NCI-H2029 (cell line): Measurements from ENCODE around the gene STX8.
"Not testable (repeated sequence)": the region's sequence is repeated elsewhere in the genome, so short reads cannot be mapped to it uniquely, and the experiment has no call there.

Source experiments
- DNase-seq: peaks from one replicate; lab custom pipeline; 2025; lab: John Stamatoyannopoulos, UW

STX8 gene

GRCh38 chr17:9342225-9342624 lies 233.4 kb downstream of the STX8 start:
- no peak for DNase-seq

- no peak for DNase-seq
These were observed 235.7 kb downstream of the STX8 start for GRCh38 chr17:9339958-9340357.

GRCh38 chr17:9339482-9339881 lies 236.1 kb downstream of the STX8 start:
- not testable (repeated sequence) for DNase-seq

- DNase-seq = no peak
These were observed 238.8 kb downstream of the STX8 start for GRCh38 chr17:9336817-9337216.

- no peak for DNase-seq
These were observed 240.8 kb downstream of the STX8 start for GRCh38 chr17:9334536-9335446.

GRCh38 chr17:9332132-9332494 lies 243.5 kb downstream of the STX8 start:
- no peak for DNase-seq

GRCh38 chr17:9331279-9332131 lies 244.1 kb downstream of the STX8 start:
- no peak for DNase-seq

GRCh38 chr17:9330611-9331271 lies 244.9 kb downstream of the STX8 start:
- no peak for DNase-seq

- DNase-seq = no peak
These were observed 245.5 kb downstream of the STX8 start for GRCh38 chr17:9330141-9330540.

- DNase-seq = no peak
These were observed 246.2 kb downstream of the STX8 start for GRCh38 chr17:9329251-9329921.

GRCh38 chr17:9324864-9325263 lies 250.8 kb downstream of the STX8 start:
- DNase-seq = no peak

GRCh38 chr17:9322326-9322725 lies 253.3 kb downstream of the STX8 start:
- DNase-seq = no peak

GRCh38 chr17:9321890-9322289 lies 253.7 kb downstream of the STX8 start:
- no peak for DNase-seq

- no peak for DNase-seq
These were observed 260.3 kb downstream of the STX8 start for GRCh38 chr17:9315360-9315759.

GRCh38 chr17:9313346-9313745 lies 262.3 kb downstream of the STX8 start:
- DNase-seq = no peak

GRCh38 chr17:9309216-9309615 lies 266.4 kb downstream of the STX8 start:
- DNase-seq = no peak

GRCh38 chr17:9308069-9308468 lies 267.6 kb downstream of the STX8 start:
- DNase-seq = no peak

GRCh38 chr17:9307313-9307998 lies 268.2 kb downstream of the STX8 start:
- no peak for DNase-seq

GRCh38 chr17:9306086-9306485 lies 269.5 kb downstream of the STX8 start:
- no peak for DNase-seq

GRCh38 chr17:9299695-9300094 lies 275.9 kb downstream of the STX8 start:
- no peak for DNase-seq

- DNase-seq = no peak
These were observed 276.8 kb downstream of the STX8 start for GRCh38 chr17:9298776-9299295.
